AG04449 (cell line): ENCODE measurements around the gene TEAD1.

Source experiments
- CTCF ChIA-PET: fragments of 350-600 bp; formaldehyde crosslinking; extraction: SDS; loops from one replicate; lab custom pipeline; 2021; ENCODE audit warnings: antibody characterized with exemption; lab: Yijun Ruan, JAX
- POLR2A ChIA-PET: fragments of 400-600, 350-600 bp; formaldehyde crosslinking; extraction: SDS; loops from one replicate; lab custom pipeline; 2020; ENCODE audit warnings: antibody characterized with exemption, inconsistent platforms; lab: Yijun Ruan, JAX
- DNase-seq: peaks from one replicate; pipeline ENCODE4 v3.0.0-alpha.2; 2010; ENCODE audit warnings: low read depth, low spot score
- H3K4me3 ChIP-seq: 2 replicates; pipeline ENCODE4 v1.5.1; 2011; ENCODE audit warnings: low read depth, mild to moderate bottlenecking, control low read depth, low read length
- CTCF ChIP-seq: IDR thresholded peaks from one replicate; pipeline ENCODE4 v1.5.1; 2011; ENCODE audit warnings: mild to moderate bottlenecking, moderate library complexity, low read length, control low read depth, inconsistent platforms; ENCODE audit not compliant: insufficient read depth; ENCODE audit errors: missing control alignments

Gene TEAD1

GRCh38 chr11:12727563-12728211, 53.5 kb downstream of the TEAD1 start:
- POLR2A ChIA-PET: no interaction called here
- no peak overlapping the region for H3K4me3 ChIP-seq
- CTCF ChIA-PET: interaction anchor here (1.1 to 2.4 kb wide), 3 partner anchors 19 to 439 kb away, joined by 3 to 5 read pairs (median 4); no protein-coding TSS in a partner anchor
- peak; percentile 42 for DNase-seq
- no peak for TF ChIP-seq CTCF

- POLR2A ChIA-PET: interaction anchor here (1.0 kb wide), 1 partner anchor 24 kb away, joined by 3 read pairs; no protein-coding TSS in a partner anchor
- no peak for DNase-seq
- CTCF ChIA-PET: interaction anchor here (1.1 to 2.4 kb wide), 2 partner anchors 18 to 399 kb away, joined by 4 to 5 read pairs; no protein-coding TSS in a partner anchor
- TF ChIP-seq CTCF: no peak
- no peak overlapping the region for H3K4me3 ChIP-seq
Measured at GRCh38 chr11:12728417-12728816, 54.2 kb downstream of the TEAD1 start.

GRCh38 chr11:12729941-12730340, 55.7 kb downstream of the TEAD1 start:
- CTCF ChIA-PET: no interaction called here
- no peak overlapping the region for H3K4me3 ChIP-seq
- POLR2A ChIA-PET: interaction anchor here (0.6 kb wide), 1 partner anchor 114 kb away, joined by 3 read pairs; no protein-coding TSS in a partner anchor
- no peak for DNase-seq
- TF ChIP-seq CTCF: no peak

GRCh38 chr11:12731841-12732336, 57.7 kb downstream of the TEAD1 start:
- CTCF ChIA-PET: interaction anchor here (1.1 to 2.1 kb wide), 4 partner anchors 11 to 29 kb away, joined by 3 to 5 read pairs (median 4); no protein-coding TSS in a partner anchor
- DNase-seq: no peak
- TF ChIP-seq CTCF: no peak
- POLR2A ChIA-PET: interaction anchor here (1.7 kb wide), 1 partner anchor 10 kb away, joined by 5 read pairs; no protein-coding TSS in a partner anchor
- H3K4me3 ChIP-seq: no peak overlapping the region

- ChIA-PET POLR2A (no interaction called here), CTCF (interaction anchor here (0.6 to 3.2 kb wide), 4 partner anchors 12 to 232 kb away, joined by 3 to 7 read pairs (median 6); no protein-coding TSS in a partner anchor)
- no peak for TF ChIP-seq CTCF
Measured at GRCh38 chr11:12733091-12733490, 58.9 kb downstream of the TEAD1 start.

GRCh38 chr11:12734625-12735024, 60.4 kb downstream of the TEAD1 start:
- DNase-seq: no peak
- ChIA-PET CTCF (interaction anchor here (0.9 to 3.2 kb wide), 5 partner anchors 8 to 154 kb away, joined by 3 to 7 read pairs (median 5); no protein-coding TSS in a partner anchor), POLR2A (no interaction called here)
- H3K4me3 ChIP-seq: no peak overlapping the region
- no peak for TF ChIP-seq CTCF

More at GRCh38 chr11:12733091-12733490, 58.9 kb downstream of the TEAD1 start:
- H3K4me3 ChIP-seq: no peak overlapping the region
- no peak for DNase-seq
